ENCODE measurements around the gene TENT5A. TPM values are rescaled to one million over a fixed set of nuclear protein-coding genes. Genes with fewer than 3 reads are reported as not detected.

TENT5A gene
- total and polyA plus RNA-seq, 4 donors: 4.0 to 13.6 (median 11.4) TPM

GRCh38 chr6:81793821-81794475 lies 41.5 kb upstream of the TENT5A start:
- DNase-seq (ENCODE audit: low spot score): no peak
- H3K36me3 ChIP-seq (ENCODE audit: control insufficient read depth in 4 of 4, insufficient read depth in 3 of 4, low read depth in 1 of 4, low read length in 3 of 4): no peaks in the 10 kb centered on the region
- H3K27ac ChIP-seq (ENCODE audit: low read depth in 1 of 2, low read length in 2 of 2): no peak overlapping the region
- no peaks in the 10 kb centered on the region for H3K9me3 ChIP-seq (ENCODE audit: control insufficient read depth in 4 of 4, low read length in 3 of 4)
- no peaks in the 10 kb centered on the region for H3K27me3 ChIP-seq (ENCODE audit: control insufficient read depth in 4 of 4, insufficient read depth in 4 of 4, low read length in 3 of 4)
- TF ChIP-seq YY1 (IDR thresholded peaks at IDR 0.05) (no peak), RAD21 (IDR thresholded peaks at IDR 0.05) (no peak), HNF4A (conservative IDR thresholded peaks at IDR 0.05) (no peak), FOXA2 (IDR thresholded peaks at IDR 0.05) (no peak), CTCF (IDR thresholded peaks at IDR 0.05; ENCODE audit: low read depth, low read length, missing input control) (no peak), TAF1 (conservative IDR thresholded peaks at IDR 0.05) (no peak), EGR1 (IDR thresholded peaks at IDR 0.05; ENCODE audit: low read depth in 2 of 2) (no peak)
- TF ChIP-seq, protein P1, sequence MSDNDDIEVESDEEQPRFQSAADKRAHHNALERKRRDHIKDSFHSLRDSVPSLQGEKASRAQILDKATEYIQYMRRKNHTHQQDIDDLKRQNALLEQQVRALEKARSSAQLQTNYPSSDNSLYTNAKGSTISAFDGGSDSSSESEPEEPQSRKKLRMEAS (IDR thresholded peaks at IDR 0.05): no peak
- TF ChIP-seq, protein P2, sequence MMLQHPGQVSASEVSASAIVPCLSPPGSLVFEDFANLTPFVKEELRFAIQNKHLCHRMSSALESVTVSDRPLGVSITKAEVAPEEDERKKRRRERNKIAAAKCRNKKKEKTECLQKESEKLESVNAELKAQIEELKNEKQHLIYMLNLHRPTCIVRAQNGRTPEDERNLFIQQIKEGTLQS (IDR thresholded peaks at IDR 0.05): no peak
- no peak overlapping the region for H3K4me3 ChIP-seq (ENCODE audit: low read depth in 1 of 3, low read length in 3 of 3)
- H3K9ac ChIP-seq (ENCODE audit: low read depth in 1 of 2, low read length in 2 of 2): no peak overlapping the region
- no peaks in the 10 kb centered on the region for H3K4me1 ChIP-seq (ENCODE audit: control insufficient read depth in 4 of 4, insufficient read depth in 4 of 4, low read length in 3 of 4)
- WGBS: 82% methylated on average over 4 of the region's 4 CpGs

DNA sequence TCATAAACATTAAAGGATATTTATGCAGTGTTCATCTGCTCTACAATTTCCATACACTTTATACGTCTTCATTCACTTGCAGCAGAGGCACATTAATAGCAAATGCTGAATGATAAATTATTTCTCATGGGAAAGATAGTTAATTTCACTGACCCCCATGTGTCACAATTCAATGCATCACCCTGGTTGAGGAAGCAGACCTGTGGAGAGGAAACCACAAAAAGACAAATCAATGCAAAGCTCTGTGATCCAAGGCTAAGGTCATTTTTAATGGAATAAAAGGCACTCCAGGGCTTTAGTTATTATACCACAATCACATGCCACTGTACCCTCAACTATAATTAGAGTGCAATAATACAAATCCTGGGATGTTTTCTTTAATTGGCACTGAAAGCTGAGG lies 40.3 kb upstream of the TENT5A start:
- TF ChIP-seq FOXA2 (IDR thresholded peaks at IDR 0.05) (no peak), ZBTB33 (IDR thresholded peaks at IDR 0.05) (no peak), FOXA1 (IDR thresholded peaks at IDR 0.05) (no peak), REST (IDR thresholded peaks at IDR 0.05) (no peak), HNF4A (conservative IDR thresholded peaks at IDR 0.05) (no peak)
- TF ChIP-seq, protein P2 (IDR thresholded peaks at IDR 0.05): no peak
- TF ChIP-seq, protein P1 (IDR thresholded peaks at IDR 0.05): no peak
- Histone ChIP-seq H3K9me3 (ENCODE audit: control insufficient read depth in 4 of 4, low read length in 3 of 4) (no peaks in the 10 kb centered on the region), H3K4me3 (ENCODE audit: low read depth in 1 of 3, low read length in 3 of 3) (no peak overlapping the region), H3K36me3 (ENCODE audit: control insufficient read depth in 4 of 4, insufficient read depth in 3 of 4, low read depth in 1 of 4, low read length in 3 of 4) (no peaks in the 10 kb centered on the region), H3K9ac (ENCODE audit: low read depth in 1 of 2, low read length in 2 of 2) (no peak overlapping the region), H3K27me3 (ENCODE audit: control insufficient read depth in 4 of 4, insufficient read depth in 4 of 4, low read length in 3 of 4) (no peaks in the 10 kb centered on the region), H3K27ac (ENCODE audit: low read depth in 1 of 2, low read length in 2 of 2) (no peak overlapping the region), H3K4me1 (ENCODE audit: control insufficient read depth in 4 of 4, insufficient read depth in 4 of 4, low read length in 3 of 4) (peaks cover 0 to 5% (median 2%) of the 10 kb centered on the region in 4 donors)
- WGBS: 88% methylated on average over 1 of the region's 1 CpG
- DNase-seq (ENCODE audit: low spot score): no peak

All from liver (tissue), 9 donors.